Measurements from ENCODE around the gene SPEF1. TPM values are rescaled to one million over a fixed set of nuclear protein-coding genes. Genes with fewer than 3 reads are reported as not detected.
A peak's percentile ranks its signal among the peaks of the same experiment; 100 is the strongest.

Gene SPEF1
- total and polyA plus RNA-seq, 2 of the 13 experiments (the other 11 are each of a cell fraction or from before 2014, with no cell fraction given): 0.11 to 0.27 TPM

- no peak for TF ChIP-seq ZNF460 (CRISPR knock-in tag; IDR thresholded peaks at IDR 0.05; ENCODE audit: borderline replicate concordance)
- 0 out of 2 replicates have a peak, but pooled peaks have one; percentile 53 for TF ChIP-seq TEF (CRISPR knock-in tag; IDR thresholded peaks at IDR 0.05)
- TF ChIP-seq ZNF83 (CRISPR knock-in tag; IDR thresholded peaks at IDR 0.05; ENCODE audit: borderline replicate concordance): no peak
- peak; percentile 83; the same call in 1 of the 2 replicates for TF ChIP-seq ATAD3A (CRISPR knock-in tag; IDR thresholded peaks at IDR 0.05)
- TF ChIP-seq PRPF4 (IDR thresholded peaks at IDR 0.05; ENCODE audit: low read depth, low read length, poor library complexity, severe bottlenecking): no peak
- peak; percentile 77; the same call in 1 of the 2 replicates for TF ChIP-seq ZNF740 (CRISPR knock-in tag; IDR thresholded peaks at IDR 0.05)
- TF ChIP-seq PTBP1 (IDR thresholded peaks at IDR 0.05; ENCODE audit: low read depth, low read length, poor library complexity, severe bottlenecking): peak; percentile 30
- no peak for TF ChIP-seq TCF7 (IDR thresholded peaks at IDR 0.05; ENCODE audit: low read depth)
- TF ChIP-seq SKIL (CRISPR knock-in tag; IDR thresholded peaks at IDR 0.05; ENCODE audit: borderline replicate concordance): no peak
- peak; percentile 84 for TF ChIP-seq ZZZ3 (CRISPR knock-in tag; IDR thresholded peaks at IDR 0.05; ENCODE audit: borderline replicate concordance)
- TF ChIP-seq ETS1 (CRISPR knock-in tag; IDR thresholded peaks at IDR 0.05): peak; percentile 71; the same call in 1 of the 2 replicates
- no peak for TF ChIP-seq TAF15 (IDR thresholded peaks at IDR 0.05; ENCODE audit: low read depth, low read length, poor library complexity, severe bottlenecking)
- TF ChIP-seq E2F5 (CRISPR knock-in tag; conservative IDR thresholded peaks at IDR 0.05): peak; percentile 78; the same call in 1 of the 2 replicates
- no peak for TF ChIP-seq ZKSCAN1 (IDR thresholded peaks at IDR 0.05; ENCODE audit: low read length)
- TF ChIP-seq TFDP2 (CRISPR knock-in tag; IDR thresholded peaks at IDR 0.05): peak; percentile 96
- TF ChIP-seq RFXANK (CRISPR knock-in tag; IDR thresholded peaks at IDR 0.05): no peak; the same call in 1 of the 2 replicates
- peak; percentile 40; the same call in 1 of the 2 replicates for TF ChIP-seq MIXL1 (CRISPR knock-in tag; IDR thresholded peaks at IDR 0.05)
- TF ChIP-seq ZNF207 (IDR thresholded peaks at IDR 0.05; ENCODE audit: borderline replicate concordance): no peak
- TF ChIP-seq ZMYM2 (CRISPR knock-in tag; IDR thresholded peaks at IDR 0.05): peak; percentile 92
- TF ChIP-seq TEAD2 (CRISPR knock-in tag; IDR thresholded peaks at IDR 0.05): peak; percentile 65; the same call in 1 of the 2 replicates
- TF ChIP-seq ZNF7 (CRISPR knock-in tag; IDR thresholded peaks at IDR 0.05): peak; percentile 46; the same call in 1 of the 2 replicates
- TF ChIP-seq PLSCR1 (CRISPR knock-in tag; IDR thresholded peaks at IDR 0.05; ENCODE audit: borderline replicate concordance): no peak
These were observed 13.6 kb downstream of the SPEF1 start, which contains the start of gene ADISSP (continued) for GRCh38 chr20:3767427-3768341.
